ENCODE measurements around the gene DCAF15. TPM values are rescaled to one million over a fixed set of nuclear protein-coding genes. Genes with fewer than 3 reads are reported as not detected.
A peak's percentile ranks its signal among the peaks of the same experiment; 100 is the strongest.

Gene DCAF15
- total and polyA plus RNA-seq, 2 donors (not counting 3 experiments of a cell fraction or from before 2014, with no cell fraction given), result 41.9 to 42.4 TPM

- no peaks in the 10 kb centered on the region for H3K9me1 ChIP-seq (replicated peaks; ENCODE audit: control insufficient read depth, extremely low read depth, insufficient read depth, low read length)
- dilution Hi-C loops (cut with MboI; ENCODE audit: extremely low pct_ligation_motif_present, low sequenced_read_pairs), result no loop called here
Measured at GRCh38 chr19:14006766-14007562, 54.7 kb downstream of the DCAF15 start.

More at GRCh38 chr19:14006766-14007562, 54.7 kb downstream of the DCAF15 start:
- no peaks in the 10 kb centered on the region for H3K36me3 ChIP-seq (ENCODE audit: control insufficient read depth in 2 of 2, extremely low read depth in 1 of 2, insufficient read depth in 2 of 2, low read length in 2 of 2)
- no peaks in the 10 kb centered on the region for H3K9me3 ChIP-seq (replicated peaks; ENCODE audit: control insufficient read depth, insufficient read depth, low read length)
- ChIA-PET CTCF (interaction anchor here (0.6 to 2.9 kb wide), 8 partner anchors 10 to 75 kb away, joined by 3 to 11 read pairs (median 4); partner anchors contain the start of gene IL27RA), POLR2A (no interaction called here)
- no peak for TF ChIP-seq CTCF (IDR thresholded peaks at IDR 0.05; ENCODE audit: extremely low read depth in 1 of 2, insufficient read depth in 1 of 2, low read depth in 1 of 2, low read length in 2 of 2)
- no peak for TF ChIP-seq FOS (IDR thresholded peaks at IDR 0.05; ENCODE audit: borderline replicate concordance, insufficient read depth, low read length)
- no peak for TF ChIP-seq MYC (IDR thresholded peaks at IDR 0.05; ENCODE audit: low read depth, low read length)
- peak; percentile 38 for TF ChIP-seq POLR2AphosphoS5 (IDR thresholded peaks at IDR 0.05; ENCODE audit: insufficient read depth, low read depth, low read length)
- TF ChIP-seq POLR2A (IDR thresholded peaks at IDR 0.05; ENCODE audit: low read depth, low read length), result peak; percentile 68
- TF ChIP-seq EZH2 (IDR thresholded peaks at IDR 0.05; ENCODE audit: borderline replicate concordance, low read depth, low read length, severe bottlenecking), result no peak
- peak; percentile 76 for TF ChIP-seq JUN (IDR thresholded peaks at IDR 0.05; ENCODE audit: borderline replicate concordance, insufficient read depth, insufficient read length, low read depth)
- no peak for TF ChIP-seq GATA2 (IDR thresholded peaks at IDR 0.05; ENCODE audit: insufficient read depth, insufficient read length, low read depth, low read length)
- TF ChIP-seq, protein P1, sequence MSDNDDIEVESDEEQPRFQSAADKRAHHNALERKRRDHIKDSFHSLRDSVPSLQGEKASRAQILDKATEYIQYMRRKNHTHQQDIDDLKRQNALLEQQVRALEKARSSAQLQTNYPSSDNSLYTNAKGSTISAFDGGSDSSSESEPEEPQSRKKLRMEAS (IDR thresholded peaks at IDR 0.05; ENCODE audit: insufficient read depth, insufficient read length), result no peak
- H3K9ac ChIP-seq (replicated peaks; ENCODE audit: extremely low read depth, insufficient read depth, low read length), result peak overlapping the region; percentile 94
- peak overlapping the region; percentile 35 to 73 (median 63) for H3K4me3 ChIP-seq (replicated peaks in 1 of 3; ENCODE audit: insufficient read depth in 1 of 3, low read depth in 1 of 3, low read length in 3 of 3)
- no peaks in the 10 kb centered on the region for H3K27me3 ChIP-seq (ENCODE audit: control insufficient read depth in 2 of 2, insufficient read depth in 2 of 2, low read length in 2 of 2)
- no peaks in the 10 kb centered on the region for H4K20me1 ChIP-seq (replicated peaks; ENCODE audit: control insufficient read depth, extremely low read depth, insufficient read depth, low read length)
- peak overlapping the region; percentile 91 for H3K27ac ChIP-seq (ENCODE audit: insufficient read depth, low read depth, low read length)
- DNase-seq (ENCODE audit: low read depth, low spot score), result no peak
- intact Hi-C loops (cut with micrococcal nuclease), result loop anchor here (1.0 to 5.0 kb wide), 6 partner anchors 21 to 905 kb away; partner anchors contain the start of genes DCAF15, LYL1 and MISP3
- H2AFZ ChIP-seq (ENCODE audit: low read depth, low read length), result peak overlapping the region; percentile 81
- peak overlapping the region; percentile 62 for H3K4me2 ChIP-seq (ENCODE audit: insufficient read depth, low read length)
- BruUV-seq (replicated peaks), result TSS peak; percentile 73
- peaks cover 20% of the 10 kb centered on the region for H3K4me1 ChIP-seq (ENCODE audit: control insufficient read depth, extremely low read depth, insufficient read depth, low read length)
- peaks cover 8% of the 10 kb centered on the region for H3K79me2 ChIP-seq (ENCODE audit: control insufficient read depth, insufficient read depth, low read length)
- FAIRE-seq, result no peak

Other genes with a start within 250 kb of the DCAF15 start
- gene MRI1, start 188.0 kb upstream of the DCAF15 start, total RNA-seq, result 42.3 and 56.2 TPM in 2 replicates
- 63.2 and 82.4 TPM in 2 replicates for gene MRI1, start 188.0 kb upstream of the DCAF15 start, polyA plus RNA-seq
- gene C19orf53, start 178.1 kb upstream of the DCAF15 start, total RNA-seq, result 113 and 126 TPM in 2 replicates
- gene C19orf53, start 178.1 kb upstream of the DCAF15 start, polyA plus RNA-seq, result 205 and 239 TPM in 2 replicates
- 23.1 and 26.6 TPM in 2 replicates for gene ZSWIM4, start 157.1 kb upstream of the DCAF15 start, total RNA-seq
- 12.7 and 14.9 TPM in 2 replicates for gene ZSWIM4, start 157.1 kb upstream of the DCAF15 start, polyA plus RNA-seq
- gene NANOS3, start 75.4 kb upstream of the DCAF15 start, total RNA-seq, result 3.4 and 4.4 TPM in 2 replicates
- 1.0 and 1.5 TPM in 2 replicates for gene NANOS3, start 75.4 kb upstream of the DCAF15 start, polyA plus RNA-seq
- gene BRME1, start 46.4 kb upstream of the DCAF15 start, total RNA-seq, result 1.5 and 2.5 TPM in 2 replicates
- 0.69 and 0.86 TPM in 2 replicates for gene BRME1, start 46.4 kb upstream of the DCAF15 start, polyA plus RNA-seq
- 29.8 and 33.7 TPM in 2 replicates for gene CC2D1A, start 46.3 kb upstream of the DCAF15 start, total RNA-seq
- 13.6 and 14.9 TPM in 2 replicates for gene CC2D1A, start 46.3 kb upstream of the DCAF15 start, polyA plus RNA-seq
- gene PODNL1, start 14.1 kb upstream of the DCAF15 start, total RNA-seq, result 2.0 TPM in 1 of 2 replicates, not detected in the other
- 0.21 and 0.32 TPM in 2 replicates for gene PODNL1, start 14.1 kb upstream of the DCAF15 start, polyA plus RNA-seq
- 14.4 and 14.7 TPM in 2 replicates for gene RFX1, start 53.8 kb downstream of the DCAF15 start, total RNA-seq
- 2.2 and 2.3 TPM in 2 replicates for gene RFX1, start 53.8 kb downstream of the DCAF15 start, polyA plus RNA-seq
- not detected in 2 replicates for gene RLN3, start 75.6 kb downstream of the DCAF15 start, total RNA-seq
- not detected in 2 replicates for gene RLN3, start 75.6 kb downstream of the DCAF15 start, polyA plus RNA-seq
- 3.7 and 4.5 TPM in 2 replicates for gene IL27RA, start 79.3 kb downstream of the DCAF15 start, total RNA-seq
- gene IL27RA, start 79.3 kb downstream of the DCAF15 start, polyA plus RNA-seq, result 1.6 and 1.8 TPM in 2 replicates
- 0.31 TPM in 1 of 2 replicates, not detected in the other for gene PALM3, start 109.6 kb downstream of the DCAF15 start, total RNA-seq
- gene PALM3, start 109.6 kb downstream of the DCAF15 start, polyA plus RNA-seq, result 0.08 TPM in 2 replicates
- gene MISP3, start 120.3 kb downstream of the DCAF15 start, total RNA-seq, result 0.31 TPM in 1 of 2 replicates, not detected in the other
- gene MISP3, start 120.3 kb downstream of the DCAF15 start, polyA plus RNA-seq, result 0.25 and 0.26 TPM in 2 replicates
- gene C19orf67, start 133.3 kb downstream of the DCAF15 start, total RNA-seq, result 0.55 TPM in 1 of 2 replicates, not detected in the other
- not detected in 2 replicates for gene C19orf67, start 133.3 kb downstream of the DCAF15 start, polyA plus RNA-seq
- 35.2 and 35.9 TPM in 2 replicates for gene SAMD1, start 138.2 kb downstream of the DCAF15 start, total RNA-seq
- 13.8 and 14.1 TPM in 2 replicates for gene SAMD1, start 138.2 kb downstream of the DCAF15 start, polyA plus RNA-seq
- 97.5 and 110 TPM in 2 replicates for gene PRKACA, start 165.3 kb downstream of the DCAF15 start, total RNA-seq
- gene PRKACA, start 165.3 kb downstream of the DCAF15 start, polyA plus RNA-seq, result 29.9 and 44.2 TPM in 2 replicates
- gene ASF1B, start 184.1 kb downstream of the DCAF15 start, total RNA-seq, result 37.1 and 39.1 TPM in 2 replicates
- 36.6 and 42.4 TPM in 2 replicates for gene ASF1B, start 184.1 kb downstream of the DCAF15 start, polyA plus RNA-seq